Right renal pelvis (tissue), 4 donors: ENCODE data around the gene C1orf50. TPM values are rescaled to one million over a fixed set of nuclear protein-coding genes. Genes with fewer than 3 reads are reported as not detected.
"Not testable (repeated sequence)": the region's sequence is repeated elsewhere in the genome, so short reads cannot be mapped to it uniquely, and the experiment has no call there.

Experiments used
- DNase-seq, 4 donors: peaks; one replicate each; pipeline ENCODE4 v3.0.0-alpha.2; 2013; ENCODE audit warnings: low read depth in 4 of 4, low spot score in 3 of 4, missing footprints in 1 of 4
- polyA plus RNA-seq, 4 donors: library from polyadenylated mRNA; unstranded; fragments of 120-200 nt; gene quantifications; one replicate each; pipeline ENCODE4 v1.2.1, GENCODE V29; 2013; ENCODE audit not compliant: insufficient read length in 4 of 4

The C1orf50 gene
- polyA plus RNA-seq, 4 donors: 8.4 to 12.2 (median 11.3) TPM

DNA sequence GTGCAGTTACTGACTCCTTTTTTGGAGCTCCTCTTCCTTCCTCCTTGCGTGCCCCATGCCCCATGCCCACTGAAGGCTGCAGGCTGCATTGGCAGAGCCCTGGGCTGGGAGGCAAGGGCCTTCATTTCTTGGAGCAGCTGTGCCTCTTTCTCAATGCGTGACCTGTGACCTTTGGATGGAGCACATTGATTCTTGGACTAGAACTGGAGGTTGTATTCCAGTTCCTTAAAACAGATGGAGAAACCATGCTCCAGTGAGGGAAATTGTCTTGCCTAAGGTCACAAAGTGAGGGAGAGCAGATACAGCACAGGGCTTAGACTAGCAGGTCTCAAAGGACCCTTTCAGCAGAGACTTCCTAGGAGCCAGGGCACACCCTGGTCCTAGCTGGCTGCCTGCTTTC, 26.8 kb downstream of the C1orf50 start:
- no peak for DNase-seq

DNA sequence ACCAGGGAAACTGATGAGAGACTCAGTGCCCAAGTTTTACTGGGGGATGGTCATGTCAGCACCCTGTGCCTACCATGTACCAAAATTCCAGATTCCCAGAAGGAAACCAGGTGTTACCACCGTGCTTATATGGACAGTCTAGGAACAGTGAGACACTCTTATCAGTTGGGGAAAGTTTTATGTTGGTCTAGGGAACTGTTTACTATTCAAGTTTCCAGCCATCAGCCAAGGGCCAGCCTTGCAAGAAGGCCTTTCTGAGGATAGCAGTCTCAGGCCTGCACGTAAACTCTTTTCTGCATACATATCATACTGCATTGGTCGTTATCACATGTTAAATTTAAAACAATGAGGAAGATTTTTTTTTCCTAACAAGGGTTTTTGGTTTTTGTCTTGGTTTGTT, 30.4 kb downstream of the C1orf50 start:
- no peak for DNase-seq

DNA sequence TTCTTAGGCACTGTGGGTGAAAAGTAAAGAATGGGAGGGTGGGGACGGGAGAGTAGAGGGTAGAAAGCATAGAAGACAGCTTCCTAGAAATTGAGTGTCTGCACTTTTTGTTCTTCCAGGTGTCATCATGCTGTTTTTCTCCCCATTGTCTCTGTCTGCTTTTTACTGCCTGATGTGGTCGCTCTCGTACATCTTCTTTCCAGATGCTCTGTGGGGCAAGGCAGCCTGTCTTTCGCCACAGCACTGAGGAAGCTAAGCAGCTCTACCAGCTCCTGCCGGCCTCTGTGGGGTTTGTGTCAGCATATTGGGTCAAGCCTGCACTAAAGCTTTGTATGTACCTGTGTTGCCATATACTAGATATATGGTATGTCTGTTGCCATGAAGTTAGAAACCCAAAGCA, 30.9 kb downstream of the C1orf50 start:
- DNase-seq: no peak

DNA sequence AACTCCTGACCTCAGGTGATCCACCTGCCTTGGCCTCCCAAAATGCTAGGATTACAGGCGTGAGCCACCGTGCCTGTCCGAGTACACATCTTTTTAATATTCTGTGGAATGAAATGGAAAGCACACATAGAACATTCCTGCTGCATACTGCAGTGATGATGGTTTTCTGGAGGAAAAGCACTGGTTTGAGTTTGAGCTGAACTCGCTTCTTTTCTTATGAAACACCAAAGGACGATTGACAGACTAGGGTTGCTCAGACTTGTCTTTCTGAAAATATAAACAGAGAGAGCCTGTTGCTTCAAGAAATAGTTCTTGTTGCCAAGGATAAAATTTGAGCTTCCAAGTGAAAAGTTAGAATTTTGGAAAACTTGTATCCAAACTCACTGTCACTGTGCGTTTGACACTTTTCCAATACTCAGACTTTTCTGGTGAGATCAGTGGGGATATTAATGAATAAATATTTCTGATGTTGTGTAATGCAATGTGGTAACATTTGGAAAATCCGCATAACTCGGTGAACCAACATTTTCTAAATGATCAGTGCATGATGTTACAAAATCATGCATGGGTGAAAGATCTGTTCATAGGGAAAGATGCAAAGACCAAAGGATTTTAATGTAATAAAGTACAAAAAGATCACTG, 34.9 kb downstream of the C1orf50 start:
- DNase-seq: no peak

DNA sequence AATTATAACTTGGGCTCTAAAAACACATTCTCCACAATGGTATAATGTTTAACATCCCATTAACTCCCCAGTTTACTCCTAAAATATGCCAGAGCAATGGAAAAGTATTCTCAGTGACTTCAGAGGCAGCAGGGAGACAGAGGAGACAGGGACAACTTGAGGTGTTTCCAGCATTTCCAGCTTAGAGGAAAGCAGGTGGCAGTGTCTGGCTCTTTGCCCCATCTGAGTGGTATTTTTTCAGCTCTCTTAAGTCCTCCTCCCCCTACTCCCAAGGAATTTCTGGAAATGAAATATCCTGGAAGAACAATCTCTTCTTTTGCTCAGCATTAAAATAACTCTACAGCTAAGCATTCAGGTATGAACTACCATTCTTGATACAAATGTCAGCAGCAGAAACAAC, 39.1 kb downstream of the C1orf50 start:
- DNase-seq: no peak

DNA sequence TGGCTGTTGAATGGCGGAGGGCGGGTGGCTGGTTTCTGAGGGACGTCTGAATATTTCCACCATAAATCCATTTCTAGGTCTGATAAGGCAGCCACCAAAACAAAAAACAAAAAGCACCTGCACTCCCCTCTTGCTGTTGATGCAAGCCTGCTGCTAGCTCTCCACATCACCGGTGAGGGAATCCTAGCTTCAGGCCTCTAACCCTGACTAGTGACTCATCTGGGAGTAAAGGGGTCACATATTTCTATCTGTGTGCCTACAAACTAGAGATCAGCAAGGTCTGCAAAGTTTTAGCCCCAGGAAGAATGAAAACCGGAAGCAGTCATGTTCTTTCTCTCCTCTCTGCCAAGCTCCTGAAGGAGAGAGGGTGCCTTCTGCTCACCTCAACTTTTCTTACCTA, 39.5 kb downstream of the C1orf50 start:
- no peak for DNase-seq

DNA sequence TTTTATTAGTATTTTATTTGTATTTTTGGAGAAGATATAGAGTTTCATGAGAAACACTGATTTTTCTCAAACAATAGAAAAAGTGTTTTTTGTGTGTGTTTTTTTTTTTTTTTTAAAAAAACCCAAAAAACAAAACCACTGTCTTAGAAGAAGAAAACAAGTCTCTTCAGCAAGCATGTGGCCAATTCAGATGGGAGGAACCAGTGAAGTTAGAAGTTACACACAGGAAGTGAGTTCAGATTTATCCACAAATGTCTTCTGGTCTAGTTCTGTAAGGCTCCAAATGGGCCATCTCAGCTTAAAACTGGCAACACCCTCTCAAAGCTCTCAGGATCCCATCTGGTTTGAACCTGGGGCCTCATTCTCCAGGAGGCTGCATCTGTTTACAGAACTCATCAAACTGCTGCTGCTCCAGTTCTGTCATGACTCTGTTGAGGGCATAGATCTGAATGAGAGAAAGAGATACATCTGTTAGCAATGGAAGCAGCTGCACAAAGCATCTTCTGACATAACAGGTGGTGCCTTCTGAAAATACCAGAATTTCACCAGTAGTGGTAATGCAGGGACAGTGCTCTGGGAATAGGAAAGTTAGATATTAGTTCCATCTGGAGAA, 40.1 kb downstream of the C1orf50 start:
- DNase-seq: no peak

DNA sequence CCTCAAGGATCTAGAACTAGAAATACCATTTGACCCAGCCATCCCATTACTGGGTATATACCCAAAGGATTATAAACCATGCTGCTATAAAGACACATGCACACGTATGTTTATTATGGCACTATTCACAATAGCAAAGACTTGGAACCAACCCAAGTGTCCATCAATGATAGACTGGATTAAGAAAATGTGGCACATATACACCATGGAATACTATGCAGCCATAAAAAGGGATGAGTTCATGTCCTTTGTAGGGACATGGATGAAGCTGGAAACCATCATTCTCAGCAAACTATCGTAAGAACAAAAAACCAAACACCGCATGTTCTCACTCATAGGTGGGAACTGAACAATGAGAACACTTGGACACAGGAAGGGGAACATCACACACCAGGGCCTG, 47.8 kb downstream of the C1orf50 start:
- not testable (repeated sequence) for DNase-seq

DNA sequence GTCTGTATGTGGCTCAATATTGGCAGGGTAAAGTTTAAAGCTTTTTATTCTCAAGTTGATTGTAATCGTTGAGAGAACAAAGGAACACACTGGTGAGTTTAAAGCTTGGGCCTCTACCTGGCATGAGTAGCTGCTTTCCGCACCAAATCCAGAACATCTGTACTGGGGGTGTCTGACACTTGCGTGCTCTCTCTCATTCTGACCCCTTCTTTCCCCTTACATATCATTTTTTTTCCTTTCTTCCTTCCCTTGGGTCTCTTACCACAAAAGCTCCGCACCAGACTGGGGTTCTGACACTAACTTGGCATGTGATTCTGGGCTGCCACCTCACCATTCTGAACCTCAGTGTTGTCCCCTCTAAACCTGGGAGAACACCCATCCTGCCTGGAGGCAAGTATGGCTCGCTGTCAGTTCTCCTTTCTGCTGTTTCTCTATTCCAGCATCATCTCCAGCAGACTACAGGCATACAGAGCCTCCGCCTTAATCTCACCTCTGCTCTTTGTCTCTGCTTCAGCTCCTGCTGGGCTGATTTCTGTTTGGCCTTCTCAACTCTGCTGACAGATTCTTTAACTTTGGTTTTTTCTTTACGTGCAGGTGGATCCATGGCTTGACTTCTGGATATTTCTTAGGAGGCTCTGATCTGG, 49.0 kb downstream of the C1orf50 start:
- DNase-seq: peak in 1 of 4 donors; percentile 10

DNA sequence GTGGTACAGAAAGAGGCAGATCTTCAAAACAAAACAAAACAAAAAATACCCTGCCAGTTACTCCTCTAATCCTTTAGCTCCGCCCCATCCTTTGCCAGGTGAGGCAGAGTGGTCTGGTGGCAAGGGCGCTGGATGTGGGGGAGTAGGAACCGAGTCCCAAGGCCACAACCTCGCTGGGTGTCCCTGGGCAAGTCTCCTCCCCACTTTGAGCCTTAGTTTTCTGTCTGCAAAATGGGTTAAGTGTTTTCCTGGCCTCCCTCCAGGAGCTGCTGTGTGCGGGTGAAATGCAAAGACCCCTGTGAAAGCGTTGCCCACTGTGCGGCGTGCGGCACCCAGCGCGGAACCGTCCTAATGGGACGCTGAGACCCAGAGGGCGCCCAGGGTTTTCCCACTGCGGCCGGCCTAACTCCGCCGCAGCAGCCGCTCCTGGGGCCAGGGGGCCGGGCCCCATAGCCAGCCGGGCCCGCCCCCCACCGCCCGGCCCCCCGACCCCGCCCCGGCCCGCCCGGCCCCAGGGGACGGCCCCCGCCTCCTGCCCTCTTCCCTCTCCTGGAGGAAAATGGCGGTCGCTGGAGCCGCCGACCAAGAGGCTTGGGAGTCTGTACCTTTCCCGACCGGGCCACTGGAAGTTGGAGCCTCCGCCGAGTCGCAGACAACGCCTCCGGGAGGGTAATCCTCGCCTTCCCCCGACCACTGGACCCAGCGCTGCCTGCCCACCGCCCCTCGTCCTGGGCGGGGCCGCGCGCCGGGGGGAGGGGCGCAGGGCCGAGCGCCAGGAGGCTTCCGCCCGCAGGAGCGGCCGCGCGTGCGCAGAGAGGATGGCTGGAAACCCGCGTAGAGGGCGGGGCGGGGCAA, 49.8 kb downstream of the C1orf50 start, which contains the start of the genes ERMAP and SVBP:
Gene ERMAP (plus strand): TSS at position 538 of the 855 bp plus-strand sequence. CDS start 13,327 bp downstream, outside the sequence.
Gene SVBP (minus strand): TSS at position 813 of the 855 bp plus-strand sequence. CDS start 853 bp downstream, outside the sequence.
- DNase-seq: peak; percentile 84 to 88 (median 84)

DNA sequence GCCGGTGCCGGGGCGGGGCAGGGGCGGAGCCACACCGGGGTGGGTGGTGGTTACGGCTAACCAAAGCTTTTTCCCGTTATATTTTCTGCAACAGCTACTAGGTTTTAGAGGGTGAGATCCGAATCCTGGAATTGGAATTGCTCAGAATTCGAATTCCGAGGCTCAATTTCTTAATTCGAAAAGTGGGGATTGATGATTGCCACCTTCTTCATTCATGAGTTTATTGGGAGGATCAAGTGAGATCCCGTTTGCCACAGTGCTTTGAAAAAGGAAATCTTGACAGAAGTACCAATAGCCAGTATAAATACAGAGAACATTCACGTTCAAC, 50.4 kb downstream of the C1orf50 start:
- no peak for DNase-seq

DNA sequence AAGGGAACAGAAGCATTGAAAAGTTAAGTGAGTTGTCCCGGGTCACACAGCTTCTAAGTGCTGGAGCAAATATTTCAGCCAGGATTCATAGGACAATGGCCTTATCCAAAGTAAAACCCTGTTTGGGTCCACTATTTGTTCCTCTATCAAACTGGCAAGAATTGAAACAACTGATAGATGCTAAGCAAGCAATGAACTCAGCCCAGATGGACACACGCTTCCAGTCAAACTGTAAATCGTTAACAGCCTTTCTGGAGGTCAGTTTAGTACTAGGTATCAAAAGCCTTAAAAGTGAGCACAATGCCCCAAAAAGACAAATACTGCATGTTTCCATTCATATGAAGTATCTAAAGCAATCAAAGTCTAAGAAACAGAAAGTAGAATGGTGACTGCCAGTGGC, 50.9 kb downstream of the C1orf50 start:
- DNase-seq: no peak

DNA sequence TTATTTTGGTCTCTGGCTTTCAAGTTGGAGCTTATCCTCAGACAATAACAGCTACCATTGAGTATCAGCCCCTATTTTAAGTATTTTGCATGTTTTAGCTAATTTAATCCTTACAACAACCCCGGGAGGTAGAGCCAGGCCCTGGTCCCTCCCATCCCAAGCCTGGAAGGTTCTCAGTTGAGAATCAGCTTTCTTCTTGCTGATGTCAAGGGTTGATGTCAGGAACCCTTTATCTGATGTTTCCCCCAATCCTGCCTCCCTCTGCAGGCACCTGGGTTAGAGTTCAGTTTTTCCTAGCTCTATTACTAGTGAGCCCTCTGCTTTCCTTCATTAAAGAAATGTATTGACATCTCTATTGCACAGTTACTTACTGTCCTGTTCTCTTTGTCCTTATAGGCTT, 53.8 kb downstream of the C1orf50 start:
- no peak for DNase-seq

DNA sequence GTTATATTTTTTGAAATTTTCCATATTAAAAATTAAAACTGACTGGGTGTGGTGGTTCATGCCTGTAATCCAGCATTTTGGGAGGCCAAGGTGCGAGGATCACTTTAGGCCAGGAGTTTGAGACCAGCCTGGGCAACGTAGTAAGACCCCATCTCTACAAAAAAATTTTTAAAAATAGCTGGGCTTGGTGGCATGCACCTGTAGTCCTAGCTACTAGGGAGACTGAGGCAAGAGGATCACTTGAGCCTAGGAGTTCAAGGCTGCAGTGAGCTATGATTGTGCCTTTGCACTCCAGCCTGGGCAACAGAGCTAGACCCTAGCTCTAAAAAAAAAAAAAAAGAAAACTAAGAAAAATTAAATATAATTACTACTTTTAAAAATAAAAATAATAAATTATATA, 54.6 kb downstream of the C1orf50 start:
- DNase-seq: no peak

DNA sequence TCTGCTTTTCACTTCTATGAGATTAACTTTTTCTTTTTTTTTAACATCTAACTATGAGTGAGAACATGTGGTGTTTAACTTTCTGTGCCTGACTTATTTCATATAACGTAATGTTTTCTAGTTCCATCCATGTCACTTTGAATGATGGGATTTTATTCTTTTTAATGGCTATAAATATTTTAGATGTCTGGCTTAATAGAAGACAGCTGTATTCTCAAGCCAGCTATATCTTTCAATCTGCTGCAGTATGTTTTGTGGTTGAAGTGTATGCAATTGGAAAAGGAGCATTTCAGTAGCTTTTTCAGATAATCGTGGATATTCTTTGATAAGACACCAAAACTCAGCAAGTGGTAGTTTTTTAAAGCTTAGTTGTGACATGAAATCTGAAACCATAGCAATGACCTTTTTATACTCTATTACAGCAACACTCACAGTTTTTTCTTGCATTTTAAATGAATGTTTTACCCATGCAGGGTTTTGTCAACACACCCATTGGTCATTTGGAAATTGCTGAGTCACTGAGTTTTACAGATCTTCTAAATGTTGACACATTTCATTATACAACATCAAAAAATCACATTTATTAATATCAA, 55.8 kb downstream of the C1orf50 start:
- no peak for DNase-seq

DNA sequence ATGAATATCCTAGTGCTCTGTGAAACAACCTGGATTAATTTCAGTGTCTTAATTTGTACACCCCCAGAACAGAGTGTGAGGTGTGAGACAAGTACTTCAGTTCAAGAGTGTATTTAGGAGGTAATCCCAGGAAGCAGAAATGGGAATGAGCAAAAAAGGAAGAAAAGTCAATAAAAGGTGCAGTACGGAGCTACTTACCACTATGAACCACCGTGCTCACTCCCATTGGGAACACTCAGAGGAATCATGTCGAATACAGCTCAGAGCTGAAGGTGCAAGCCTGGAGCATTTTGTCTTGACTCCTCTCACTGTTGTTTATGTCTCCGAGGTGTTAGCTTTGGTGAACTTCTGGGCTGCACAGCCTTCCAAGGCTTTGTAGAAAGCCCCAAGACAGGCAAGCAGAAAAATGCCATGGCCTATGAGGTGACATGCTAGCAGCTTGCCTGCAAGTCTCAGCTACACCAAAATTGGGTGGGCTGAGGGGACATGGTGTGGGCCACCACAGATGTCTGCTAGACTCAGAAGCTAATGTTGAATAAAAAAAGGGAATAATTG, 57.5 kb downstream of the C1orf50 start:
- DNase-seq: no peak

DNA sequence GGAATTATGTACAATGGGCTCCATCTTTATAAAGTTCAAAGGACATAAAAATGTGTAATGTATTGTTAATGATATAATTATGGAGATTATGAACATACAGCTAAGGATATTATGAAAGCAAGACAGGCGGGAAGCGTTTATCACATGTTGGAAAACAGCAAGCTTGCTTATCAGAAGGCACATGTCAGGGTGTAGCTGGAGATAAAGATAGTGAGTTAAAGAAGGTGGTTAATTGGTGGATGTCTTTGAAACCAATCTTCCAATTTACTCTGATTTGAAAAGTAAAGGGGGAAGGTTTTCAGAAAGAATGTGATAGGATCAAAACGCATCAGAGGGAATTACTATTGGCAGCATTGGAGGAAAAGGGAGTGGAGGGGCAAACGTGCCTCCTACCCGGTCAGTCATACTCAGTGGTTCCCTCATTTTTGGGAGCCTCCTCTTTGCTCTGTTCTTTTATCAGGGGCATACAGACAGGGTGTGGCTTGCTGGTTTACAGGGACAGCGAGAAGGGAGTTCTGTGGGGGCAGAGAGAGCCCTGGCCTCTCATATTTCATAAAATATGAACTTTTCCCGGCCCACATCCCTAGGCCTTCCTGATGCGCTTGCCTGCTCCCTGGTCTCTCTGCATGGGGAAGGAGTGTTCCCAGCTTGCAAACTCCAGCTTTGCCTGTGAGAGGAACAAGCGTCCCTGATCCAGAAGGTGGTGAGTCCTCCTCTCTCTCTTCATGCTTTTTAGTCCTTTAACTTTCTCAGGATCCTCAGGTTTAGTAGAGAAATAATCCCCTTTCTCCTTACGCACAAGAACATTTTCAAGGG, 58.2 kb downstream of the C1orf50 start:
- DNase-seq: no peak
